Hepatocyte (in vitro differentiated cells): ENCODE results near the gene GTSE1. TPM values are rescaled to one million over a fixed set of nuclear protein-coding genes. Genes with fewer than 3 reads are reported as not detected.

Experiments
- DNase-seq: peaks from one replicate; pipeline ENCODE4 v3.0.0-alpha.2; 2016; ENCODE audit warnings: low spot score
- H2AFZ ChIP-seq: fragments of 200-600 bp; sonication (generic); 2 replicates; pipeline ENCODE4 v1.6.0; 2016; ENCODE audit warnings: antibody characterized with exemption, mild to moderate bottlenecking
- H3K27ac ChIP-seq: fragments of 200-600 bp; sonication (generic); 2 replicates; pipeline ENCODE4 v1.5.1; 2016; ENCODE audit warnings: mild to moderate bottlenecking
- H3K27me3 ChIP-seq: fragments of 200-600 bp; sonication (generic); 2 replicates; pipeline ENCODE4 v1.6.1; 2016
- H3K36me3 ChIP-seq: fragments of 200-600 bp; sonication (generic); replicated peaks from 2 replicates; pipeline ENCODE4 v1.5.1; 2016; ENCODE audit warnings: low read depth; ENCODE audit not compliant: insufficient read depth
- H3K4me1 ChIP-seq: fragments of 200-600 bp; sonication (generic); 2 replicates; pipeline ENCODE4 v1.5.1; 2016; ENCODE audit warnings: mild to moderate bottlenecking, moderate library complexity; ENCODE audit not compliant: insufficient read depth
- H3K4me2 ChIP-seq: fragments of 200-600 bp; sonication (generic); 2 replicates; pipeline ENCODE4 v1.6.0; 2016
- H3K4me3 ChIP-seq: fragments of 200-600 bp; sonication (generic); 2 replicates; pipeline ENCODE4 v1.5.1; 2016; ENCODE audit warnings: mild to moderate bottlenecking
- H3K79me2 ChIP-seq: fragments of 200-600 bp; sonication (generic); 2 replicates; pipeline ENCODE4 v1.6.0; 2017; ENCODE audit warnings: mild to moderate bottlenecking
- H3K9me2 ChIP-seq: fragments of 200-600 bp; sonication (generic); replicated peaks from 2 replicates; pipeline ENCODE4 v1.6.0; 2017; ENCODE audit warnings: mild to moderate bottlenecking; ENCODE audit not compliant: insufficient read depth
- H3K9me3 ChIP-seq: fragments of 200-600 bp; sonication (generic); 2 replicates; pipeline ENCODE4 v1.5.1; 2016; ENCODE audit warnings: low read depth, mild to moderate bottlenecking
- H4K20me1 ChIP-seq: fragments of 200-600 bp; sonication (generic); 2 replicates; pipeline ENCODE4 v1.6.0; 2016; ENCODE audit warnings: mild to moderate bottlenecking; ENCODE audit not compliant: insufficient read depth, poor library complexity, severe bottlenecking
- CTCF ChIP-seq: fragments of 200-600 bp; sonication (generic); IDR thresholded peaks from 2 replicates; pipeline ENCODE4 v1.5.1; 2016; ENCODE audit warnings: antibody characterized with exemption, mild to moderate bottlenecking; ENCODE audit not compliant: poor library complexity
- EZH2 ChIP-seq: fragments of 200-600 bp; sonication (generic); IDR thresholded peaks from 2 replicates; pipeline ENCODE4 v1.6.1; 2016; ENCODE audit warnings: antibody characterized with exemption, mild to moderate bottlenecking, borderline replicate concordance
- EZH2phosphoT487 ChIP-seq: fragments of 200-600 bp; sonication (generic); IDR thresholded peaks from one replicate; pipeline ENCODE4 v1.6.1; 2018; ENCODE audit warnings: antibody characterized with exemption, mild to moderate bottlenecking, low read depth, moderate library complexity; ENCODE audit not compliant: unreplicated experiment, severe bottlenecking
- WGBS: methylation state at CpG from one replicate; pipeline ENCODE4 v1.1.6; 2016; ENCODE audit warnings: low lambda C conversion rate; ENCODE audit errors: missing lambda C conversion rate; 5-methylcytosine and 5-hydroxymethylcytosine counted together
- polyA plus RNA-seq: library from polyadenylated mRNA; unstranded; fragments of >200 nt; fragmentation: Nextera tagmentation; extraction: Ambion mirVana; gene quantifications from 2 replicates; pipeline ENCODE4 v1.2.1, GENCODE V29; 2016
- total RNA-seq: library from RNA; depleted of rRNA; stranded (reverse); fragments of >200 nt; gene quantifications from 2 replicates; pipeline ENCODE4 v1.2.3, GENCODE V29; 2014

The GTSE1 gene
- total and polyA plus RNA-seq, 2 experiments from 2014 or later: 4.1 to 4.4 TPM

- no peaks in the 10 kb centered on the region for H3K4me1 ChIP-seq
- H3K79me2 ChIP-seq: no peaks in the 10 kb centered on the region
- H3K27ac ChIP-seq: no peak overlapping the region
- no peaks in the 10 kb centered on the region for H3K9me3 ChIP-seq
- H2AFZ ChIP-seq: no peak overlapping the region
- WGBS: 96% methylated on average over 11 of the region's 12 CpGs
- no peak overlapping the region for H3K4me3 ChIP-seq
- TF ChIP-seq EZH2 (no peak), EZH2phosphoT487 (no peak), CTCF (no peak)
- H3K36me3 ChIP-seq: no peaks in the 10 kb centered on the region
- DNase-seq: no peak
- no peaks in the 10 kb centered on the region for H3K9me2 ChIP-seq
- H3K27me3 ChIP-seq: no peaks in the 10 kb centered on the region
- no peaks in the 10 kb centered on the region for H4K20me1 ChIP-seq
- H3K4me2 ChIP-seq: no peak overlapping the region
These were observed 16.4 kb upstream of the GTSE1 start for GRCh38 chr22:46280063-46280817.

GRCh38 chr22:46280999-46281623 lies 15.6 kb upstream of the GTSE1 start:
- no peak for DNase-seq
- Histone ChIP-seq H3K4me2 (no peak overlapping the region), H3K79me2 (no peaks in the 10 kb centered on the region), H4K20me1 (no peaks in the 10 kb centered on the region), H2AFZ (no peak overlapping the region), H3K36me3 (no peaks in the 10 kb centered on the region), H3K27ac (no peak overlapping the region), H3K4me1 (no peaks in the 10 kb centered on the region), H3K27me3 (no peaks in the 10 kb centered on the region), H3K9me3 (no peaks in the 10 kb centered on the region), H3K9me2 (no peaks in the 10 kb centered on the region), H3K4me3 (no peak overlapping the region)
- TF ChIP-seq EZH2 (no peak), EZH2phosphoT487 (no peak)
- WGBS: 93% methylated on average over 19 of the region's 19 CpGs

- H3K4me2 ChIP-seq: no peak overlapping the region
- no peak for DNase-seq
- no peaks in the 10 kb centered on the region for H4K20me1 ChIP-seq
- WGBS: 95% methylated on average over 13 of the region's 13 CpGs
- H3K27me3 ChIP-seq: no peaks in the 10 kb centered on the region
- H3K36me3 ChIP-seq: no peaks in the 10 kb centered on the region
- no peak for TF ChIP-seq EZH2
- no peak for TF ChIP-seq CTCF
- TF ChIP-seq EZH2phosphoT487: no peak
- H3K4me3 ChIP-seq: no peak overlapping the region
- no peaks in the 10 kb centered on the region for H3K9me2 ChIP-seq
- H3K27ac ChIP-seq: no peak overlapping the region
- H3K9me3 ChIP-seq: no peaks in the 10 kb centered on the region
- H3K79me2 ChIP-seq: no peaks in the 10 kb centered on the region
- no peaks in the 10 kb centered on the region for H3K4me1 ChIP-seq
- H2AFZ ChIP-seq: no peak overlapping the region
These were observed 14.6 kb upstream of the GTSE1 start for GRCh38 chr22:46281866-46282678.
